GM19035 (cell line): Measurements from ENCODE around the gene TRIM72.
"Not testable (repeated sequence)": the region's sequence is repeated elsewhere in the genome, so short reads cannot be mapped to it uniquely, and the experiment has no call there.

ENCODE experiments used
- ATAC-seq: cut with Tn5 transposase; IDR thresholded peaks from one replicate; pipeline ENCODE4 v1.9.1; 2021; ENCODE audit not compliant: unreplicated experiment

The TRIM72 gene

DNA sequence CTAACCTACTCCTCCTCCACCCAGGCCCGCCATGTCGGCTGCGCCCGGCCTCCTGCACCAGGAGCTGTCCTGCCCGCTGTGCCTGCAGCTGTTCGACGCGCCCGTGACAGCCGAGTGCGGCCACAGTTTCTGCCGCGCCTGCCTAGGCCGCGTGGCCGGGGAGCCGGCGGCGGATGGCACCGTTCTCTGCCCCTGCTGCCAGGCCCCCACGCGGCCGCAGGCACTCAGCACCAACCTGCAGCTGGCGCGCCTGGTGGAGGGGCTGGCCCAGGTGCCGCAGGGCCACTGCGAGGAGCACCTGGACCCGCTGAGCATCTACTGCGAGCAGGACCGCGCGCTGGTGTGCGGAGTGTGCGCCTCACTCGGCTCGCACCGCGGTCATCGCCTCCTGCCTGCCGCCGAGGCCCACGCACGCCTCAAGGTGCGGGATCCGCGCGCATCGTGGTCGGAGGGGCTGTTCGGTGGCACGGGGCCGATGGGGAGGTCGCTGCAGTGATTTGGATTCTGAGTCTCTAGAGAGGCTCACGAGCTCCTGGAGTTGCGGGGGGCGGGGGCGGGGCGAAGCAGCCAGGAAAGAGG, 878 bp downstream of the TRIM72 start:
- no peak for ATAC-seq

DNA sequence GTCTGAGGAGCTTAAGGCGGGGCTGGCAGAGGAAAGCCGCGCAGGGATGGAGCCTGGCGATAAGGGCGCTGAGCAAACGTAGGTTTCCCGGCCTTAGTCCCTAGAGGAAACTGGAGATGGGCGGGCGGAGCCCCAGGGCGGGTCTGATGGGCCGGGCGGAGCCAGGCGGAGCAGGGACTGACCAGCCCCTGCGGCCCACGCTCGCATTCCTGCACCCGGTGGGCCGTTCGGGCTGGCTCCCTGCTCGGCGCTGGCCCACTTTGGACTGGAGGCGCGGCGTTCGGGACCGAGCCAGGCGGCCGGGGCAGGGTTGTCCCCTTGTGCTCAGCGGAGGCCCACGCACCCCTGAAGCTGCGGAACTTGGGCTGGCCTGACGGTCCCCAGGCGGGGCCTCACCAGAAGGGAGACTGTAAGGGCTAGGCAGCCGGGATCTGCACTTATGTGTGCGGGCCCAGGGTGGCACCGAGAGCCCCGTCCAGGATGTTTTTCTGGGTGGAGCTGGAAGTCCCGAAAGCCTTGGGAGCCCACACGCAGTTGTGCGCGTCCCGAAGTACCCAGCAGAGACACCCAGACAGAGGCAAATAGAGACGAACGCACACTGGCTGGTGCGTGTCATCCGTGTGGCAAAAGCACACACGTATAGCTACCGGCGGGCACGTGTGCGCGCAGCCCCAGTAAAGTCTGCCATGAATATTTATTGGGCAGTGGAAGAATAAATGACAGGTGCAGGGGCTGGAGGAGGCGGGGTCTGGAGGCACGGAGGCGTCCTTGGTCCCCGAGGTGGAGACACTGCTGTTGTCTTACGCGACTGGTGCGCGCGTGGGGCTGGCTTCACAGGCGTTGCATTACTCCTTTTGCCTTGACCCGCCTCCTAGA, 1.6 kb downstream of the TRIM72 start:
- no peak for ATAC-seq

DNA sequence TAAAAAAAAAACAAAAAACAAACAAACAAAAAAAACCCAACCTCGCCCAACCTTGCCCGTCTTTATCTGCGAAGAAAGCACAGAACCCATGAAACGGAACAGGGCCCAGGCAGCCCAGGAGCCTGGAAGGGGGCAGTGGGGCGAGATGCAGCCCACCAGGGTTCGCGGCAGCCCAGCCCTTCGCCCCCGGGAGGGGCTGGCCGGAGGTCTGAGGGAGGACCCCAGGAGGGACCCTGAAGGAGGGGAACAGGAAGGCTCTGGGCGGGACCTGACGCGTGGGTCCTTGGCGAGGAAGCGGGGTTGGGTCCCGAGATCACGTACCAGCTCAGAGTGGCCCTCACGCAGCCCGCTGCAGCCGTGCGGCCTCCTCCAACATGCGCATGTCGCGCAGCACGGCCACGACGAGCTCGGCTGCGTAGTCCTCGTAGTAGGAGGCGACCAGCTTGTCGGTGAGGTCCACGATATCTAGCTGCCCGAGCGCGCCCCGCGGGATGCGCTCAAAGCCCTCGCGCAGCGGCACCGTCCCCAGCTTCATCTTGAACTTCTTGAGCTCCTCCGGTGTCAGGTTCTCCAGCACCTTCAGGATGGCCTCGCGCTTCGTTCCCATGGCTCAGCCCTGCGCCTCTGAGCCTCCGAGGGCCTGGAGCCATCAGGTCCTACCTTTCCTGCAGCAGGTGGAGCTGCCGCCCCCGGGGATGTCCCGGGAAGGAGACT, 2.7 kb downstream of the TRIM72 start, which contains the start of gene PYDC1:
Gene PYDC1, minus strand, starts transcription at position 714 of the 714 bp plus-strand sequence. Its CDS starts 107 bp downstream, at position 607.
- ATAC-seq, result no peak

DNA sequence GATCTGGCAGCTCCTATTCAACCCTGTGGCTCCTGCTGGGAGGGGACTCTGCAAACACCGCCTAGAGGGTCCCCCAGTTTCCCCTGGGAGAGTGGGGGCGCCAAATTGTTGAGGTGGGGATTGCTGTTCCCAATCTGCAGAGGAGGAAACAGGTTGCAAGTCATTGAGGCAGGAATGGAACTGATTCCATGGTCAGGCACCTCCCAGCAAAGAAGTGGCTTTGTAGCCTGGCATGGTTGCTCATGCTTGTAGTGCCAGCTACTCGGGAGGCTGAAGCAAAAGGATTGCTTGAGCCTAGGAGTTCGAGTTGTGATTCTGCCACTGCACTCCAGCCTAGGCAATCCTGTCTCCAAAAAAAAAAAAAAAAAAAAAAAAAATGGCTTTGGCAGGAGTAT, 3.2 kb downstream of the TRIM72 start:
- ATAC-seq, result no peak

DNA sequence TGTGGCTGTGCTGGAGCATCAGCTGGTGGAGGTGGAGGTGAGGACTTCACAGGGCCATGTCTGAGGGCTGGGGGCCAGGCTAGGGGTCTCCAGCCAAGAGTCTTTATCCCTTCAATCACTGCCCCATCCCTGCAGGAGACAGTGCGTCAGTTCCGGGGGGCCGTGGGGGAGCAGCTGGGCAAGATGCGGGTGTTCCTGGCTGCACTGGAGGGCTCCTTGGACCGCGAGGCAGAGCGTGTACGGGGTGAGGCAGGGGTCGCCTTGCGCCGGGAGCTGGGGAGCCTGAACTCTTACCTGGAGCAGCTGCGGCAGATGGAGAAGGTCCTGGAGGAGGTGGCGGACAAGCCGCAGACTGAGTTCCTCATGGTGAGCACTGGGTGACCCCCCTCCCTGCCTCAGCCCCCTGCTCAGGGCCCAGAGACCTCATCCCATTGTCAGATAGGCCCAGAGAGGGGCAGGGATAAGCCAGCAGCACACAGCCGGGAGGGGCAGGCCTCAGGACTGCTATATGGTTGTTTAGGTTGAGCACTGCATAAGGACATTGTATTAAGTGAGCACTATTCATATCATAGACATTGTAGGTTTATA, 5.3 kb downstream of the TRIM72 start:
- ATAC-seq, result no peak

DNA sequence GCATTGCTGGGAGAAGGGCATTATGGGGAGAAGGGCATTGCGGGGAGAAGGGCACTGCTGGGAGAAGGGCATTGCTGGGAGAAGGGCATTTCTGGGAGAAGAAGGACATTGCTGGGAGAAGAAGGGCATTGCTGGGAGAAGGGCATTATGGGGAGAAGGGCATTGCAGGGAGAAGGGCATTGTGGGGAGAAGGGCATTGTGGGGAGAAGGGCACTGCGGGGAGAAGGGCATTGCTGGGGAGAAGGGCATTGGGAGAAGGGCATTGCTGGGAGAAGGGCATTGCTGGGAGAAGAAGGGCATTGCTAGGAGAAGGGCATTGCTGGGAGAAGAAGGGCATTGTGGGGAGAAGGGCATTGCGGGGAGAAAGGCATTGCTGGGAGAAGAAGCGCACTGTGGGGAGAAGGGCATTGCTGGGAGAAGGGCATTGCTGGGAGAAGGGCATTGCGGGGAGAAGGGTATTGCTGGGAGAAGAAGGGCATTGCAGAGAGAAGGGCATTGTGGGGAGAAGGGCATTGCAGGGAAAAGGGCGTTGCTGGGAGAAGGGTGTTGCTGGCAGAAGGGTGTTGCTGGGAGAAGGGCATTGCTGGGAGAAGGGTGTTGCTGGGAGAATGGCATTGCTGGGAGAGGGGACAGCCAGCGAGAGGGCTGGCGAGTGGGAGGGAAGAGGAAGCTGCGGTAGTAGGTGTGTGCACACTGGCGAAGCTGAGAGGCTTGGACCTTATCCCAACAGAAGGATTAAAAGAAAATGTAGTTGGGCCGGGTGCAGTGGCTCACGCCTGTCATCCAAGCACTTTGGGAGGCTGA, 7.6 kb downstream of the TRIM72 start:
- no peak for ATAC-seq

DNA sequence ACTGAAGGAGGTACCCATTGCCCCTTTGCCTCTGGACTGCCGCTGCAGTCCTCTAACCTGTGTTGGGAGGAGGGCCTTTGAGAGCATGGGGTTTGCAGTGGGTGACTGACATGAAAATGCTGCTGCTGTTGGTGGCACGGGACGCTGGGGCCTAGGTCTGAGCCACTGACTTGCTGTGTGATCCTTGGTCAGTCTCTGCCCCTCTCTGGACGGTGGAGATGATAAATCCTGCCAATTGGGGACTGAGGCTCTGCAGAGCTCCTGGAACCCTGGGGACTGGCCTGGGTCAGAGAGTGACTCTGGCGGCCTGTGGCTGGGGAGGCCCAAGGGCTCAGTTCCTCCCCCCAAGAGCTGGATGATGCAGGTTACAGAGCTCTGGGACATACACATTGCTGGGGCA, 9.1 kb downstream of the TRIM72 start:
- no peak for ATAC-seq

DNA sequence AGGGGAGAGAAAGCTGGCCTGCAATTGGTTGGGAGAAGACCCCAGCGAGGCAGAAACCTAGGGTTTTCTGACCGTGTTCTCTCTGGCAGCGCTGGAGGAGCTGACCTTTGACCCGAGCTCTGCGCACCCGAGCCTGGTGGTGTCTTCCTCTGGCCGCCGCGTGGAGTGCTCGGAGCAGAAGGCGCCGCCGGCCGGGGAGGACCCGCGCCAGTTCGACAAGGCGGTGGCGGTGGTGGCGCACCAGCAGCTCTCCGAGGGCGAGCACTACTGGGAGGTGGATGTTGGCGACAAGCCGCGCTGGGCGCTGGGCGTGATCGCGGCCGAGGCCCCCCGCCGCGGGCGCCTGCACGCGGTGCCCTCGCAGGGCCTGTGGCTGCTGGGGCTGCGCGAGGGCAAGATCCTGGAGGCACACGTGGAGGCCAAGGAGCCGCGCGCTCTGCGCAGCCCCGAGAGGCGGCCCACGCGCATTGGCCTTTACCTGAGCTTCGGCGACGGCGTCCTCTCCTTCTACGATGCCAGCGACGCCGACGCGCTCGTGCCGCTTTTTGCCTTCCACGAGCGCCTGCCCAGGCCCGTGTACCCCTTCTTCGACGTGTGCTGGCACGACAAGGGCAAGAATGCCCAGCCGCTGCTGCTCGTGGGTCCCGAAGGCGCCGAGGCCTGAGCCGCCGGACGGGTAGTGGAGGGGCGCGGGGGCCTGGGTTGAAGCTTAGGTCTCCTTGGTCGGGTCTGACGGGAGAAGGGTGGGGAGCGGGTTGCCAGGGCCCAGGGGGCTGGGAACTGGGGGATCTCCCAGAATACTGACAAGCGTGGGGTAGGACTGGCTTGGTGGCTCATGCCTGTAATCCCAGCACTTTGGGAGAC, 10.4 kb downstream of the TRIM72 start:
- no peak for ATAC-seq

DNA sequence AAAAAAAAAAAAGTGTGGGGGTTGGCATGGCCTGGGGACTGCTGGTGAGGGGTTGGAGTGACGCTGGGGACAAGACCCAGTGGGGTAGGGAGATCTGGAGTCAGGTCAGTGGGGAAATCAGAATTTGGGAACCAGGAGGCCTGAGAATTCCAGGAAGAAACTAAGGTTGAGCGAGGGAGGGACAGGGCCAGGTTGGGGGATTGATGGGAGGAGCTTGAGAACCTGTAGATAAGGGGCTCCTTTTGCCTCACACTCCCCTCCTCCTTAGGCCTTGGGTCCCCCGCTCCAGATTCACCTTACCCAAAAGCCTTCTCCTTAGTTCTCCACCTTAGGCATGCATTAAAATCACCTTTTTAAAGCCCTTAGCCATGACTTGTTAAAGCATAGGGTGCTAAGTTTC, 11.3 kb downstream of the TRIM72 start:
- ATAC-seq, result no peak

DNA sequence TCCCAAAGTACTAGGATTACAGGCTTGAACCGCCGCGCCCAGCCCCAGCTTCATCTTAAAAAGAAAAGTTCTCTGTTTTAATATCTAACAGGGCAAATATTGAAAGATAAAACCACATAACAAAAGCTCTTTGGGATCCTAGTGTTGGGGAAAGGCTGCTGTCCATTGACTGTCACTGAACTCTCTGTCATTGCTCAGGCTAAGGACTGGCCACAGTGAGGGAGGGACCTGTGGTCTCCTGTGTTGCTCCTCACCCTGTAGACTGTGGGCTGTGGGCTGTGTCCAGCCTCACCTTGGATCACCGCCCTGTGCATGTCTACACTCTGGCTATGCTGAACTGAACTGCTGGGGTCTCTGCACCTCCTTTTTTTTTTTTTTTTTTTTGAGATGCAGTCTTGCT, 14.3 kb downstream of the TRIM72 start:
- no peak for ATAC-seq

DNA sequence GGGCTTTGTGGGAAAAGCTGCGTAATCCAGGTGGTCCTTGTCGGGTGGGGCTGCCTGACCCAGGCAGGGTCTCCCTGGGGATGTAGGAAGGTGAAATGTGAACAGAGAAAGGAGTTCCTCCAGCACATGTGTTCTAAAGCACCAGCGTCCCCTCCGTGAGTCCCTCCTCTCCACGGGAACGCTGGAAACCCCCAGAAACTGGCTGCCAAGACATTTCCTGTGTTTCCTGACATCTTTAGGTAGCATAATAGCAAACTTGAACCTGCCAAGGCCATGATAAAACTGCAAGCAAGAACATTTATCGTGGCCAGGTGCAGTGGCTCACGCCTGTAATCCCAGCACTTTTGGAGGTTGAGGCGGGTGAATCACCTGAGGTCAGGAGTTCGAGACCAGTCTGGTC, 15.6 kb downstream of the TRIM72 start:
- ATAC-seq, result no peak

DNA sequence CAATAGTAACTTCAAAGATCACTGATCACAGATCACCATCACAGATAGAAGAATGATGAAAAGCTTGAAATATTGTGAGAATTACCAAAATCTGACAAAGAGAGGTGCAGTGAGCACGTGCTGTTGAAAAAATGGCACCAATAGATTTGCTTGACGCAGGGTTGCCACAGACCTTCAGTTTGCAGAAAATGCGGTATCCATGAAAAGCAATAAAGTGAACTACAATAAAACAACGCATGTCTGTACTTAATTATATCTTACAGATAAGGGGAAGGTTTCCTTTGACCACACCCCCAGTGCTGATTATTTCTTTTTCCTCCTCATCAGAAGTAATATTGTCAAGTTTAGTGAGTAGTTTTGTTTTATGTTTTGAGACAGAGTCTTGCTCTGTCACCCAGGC, 24.1 kb downstream of the TRIM72 start:
- no peak for ATAC-seq

DNA sequence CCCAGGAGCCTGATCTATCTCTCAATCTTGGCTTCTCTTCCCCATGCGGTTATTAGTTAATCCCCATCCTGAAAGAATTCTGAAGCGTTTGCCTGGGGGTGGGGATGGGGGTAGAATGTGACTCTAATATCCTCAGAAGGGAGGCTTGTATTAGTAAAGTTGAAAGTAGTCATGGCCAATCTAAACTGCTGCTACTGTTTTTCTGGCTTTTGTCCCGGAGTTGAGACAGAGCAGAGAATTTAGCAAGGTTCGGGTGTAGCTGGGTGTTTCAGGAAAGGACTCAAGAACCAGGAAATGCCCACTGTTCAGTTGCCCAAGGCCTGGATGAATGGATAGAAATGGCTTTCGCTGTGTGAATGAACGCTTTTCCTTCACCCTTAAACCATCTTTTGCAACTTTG, 28.3 kb downstream of the TRIM72 start:
- no peak for ATAC-seq

DNA sequence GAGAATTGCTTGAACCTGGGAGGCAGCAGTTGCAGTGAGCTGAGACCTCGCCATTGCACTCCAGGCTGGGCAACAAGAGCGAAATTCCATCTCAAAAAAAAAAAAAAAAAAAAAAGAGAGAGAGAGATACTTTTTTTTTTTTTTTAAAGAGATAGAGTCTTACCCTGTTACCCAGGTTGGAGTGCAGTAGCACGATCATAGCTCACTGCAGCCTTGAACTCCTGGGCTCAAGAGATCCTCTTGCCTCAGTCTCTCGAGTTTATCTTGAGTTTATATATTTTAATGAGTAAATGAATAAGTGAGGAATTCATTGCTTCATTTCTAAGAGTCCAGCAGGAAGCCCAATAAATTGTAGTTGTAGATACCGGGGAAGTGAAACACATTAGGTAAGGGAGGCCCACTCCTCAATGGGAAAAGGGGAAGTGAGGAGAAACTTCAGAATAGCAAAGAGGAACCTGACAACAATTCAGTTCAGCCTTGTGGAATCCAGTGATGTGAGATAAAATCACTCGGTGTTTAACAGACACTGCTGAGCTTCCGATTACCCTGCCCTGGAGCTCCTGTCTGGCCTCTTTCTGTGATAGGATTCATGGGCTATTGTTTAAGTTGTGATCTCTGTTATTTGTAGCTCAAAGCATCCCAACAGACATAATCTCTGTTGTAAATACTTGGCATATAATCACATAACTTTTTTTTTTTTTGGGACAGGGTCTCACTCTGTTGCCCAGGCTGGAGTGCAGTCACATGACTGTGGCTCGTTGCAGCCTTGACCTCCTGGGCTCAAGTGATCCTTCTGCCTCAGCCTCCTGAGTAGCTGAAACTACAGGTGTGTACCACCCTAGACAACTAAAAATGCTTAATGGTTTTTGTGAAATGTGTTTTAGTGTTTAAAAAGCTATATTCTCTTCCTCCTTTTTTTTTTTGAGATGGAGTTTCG, 30.1 kb downstream of the TRIM72 start:
- ATAC-seq, result no peak

DNA sequence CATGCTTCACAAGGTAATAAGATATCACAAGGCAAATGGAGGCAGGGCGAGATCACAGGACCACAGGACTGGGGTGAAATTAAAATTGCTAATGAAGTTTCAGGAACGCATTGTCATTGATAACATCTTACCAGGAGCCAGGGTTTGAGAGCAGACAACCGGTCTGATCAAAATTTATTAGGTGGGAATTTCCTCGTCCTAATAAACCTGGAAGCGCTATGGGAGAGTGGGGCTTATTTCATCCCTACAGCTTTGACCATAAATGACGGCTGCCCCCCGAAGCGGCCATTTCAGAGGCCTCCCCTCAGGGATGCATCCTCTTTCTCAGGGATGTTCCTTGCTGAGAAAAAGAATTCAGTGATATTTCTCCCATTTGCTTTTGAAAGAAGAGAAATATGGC, 31.7 kb downstream of the TRIM72 start:
- ATAC-seq, result not testable (repeated sequence)

DNA sequence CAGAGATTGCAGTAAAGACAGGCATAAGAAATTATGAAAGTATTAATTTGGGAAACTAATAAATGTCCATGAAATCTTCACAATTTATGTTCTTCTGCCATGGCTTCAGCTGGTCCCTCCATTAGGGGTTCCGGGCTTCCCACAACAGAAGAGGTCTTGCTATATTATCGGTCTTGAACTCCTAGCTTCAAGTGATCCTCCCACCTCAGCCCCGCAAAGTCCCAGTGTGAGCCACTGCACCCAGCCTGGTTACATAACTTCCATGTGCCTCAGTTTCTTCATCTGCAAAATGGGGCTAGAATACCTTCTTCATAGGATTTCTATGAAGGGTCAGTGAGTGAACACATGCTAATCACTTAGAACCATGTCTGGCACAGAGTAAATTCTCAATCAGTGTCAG, 32.4 kb downstream of the TRIM72 start:
- no peak for ATAC-seq

DNA sequence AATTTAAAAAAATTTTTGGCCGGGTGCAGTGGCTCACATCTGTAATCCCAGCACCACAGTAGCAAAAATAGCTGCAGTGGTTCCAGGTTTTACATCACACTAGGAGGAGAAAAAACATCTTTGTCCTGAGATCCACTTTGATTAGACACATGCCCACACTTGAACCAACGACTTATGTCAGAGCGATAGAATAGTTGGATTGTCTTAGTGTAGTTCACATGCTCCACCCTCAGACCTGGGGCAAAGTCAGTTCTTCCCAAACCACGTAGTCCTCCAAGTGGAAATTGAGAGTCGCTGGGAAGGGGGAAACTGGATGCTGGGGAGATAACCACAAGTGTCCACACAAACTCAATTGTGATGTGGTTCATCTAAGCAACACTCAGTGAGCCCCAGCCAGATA, 34.4 kb downstream of the TRIM72 start:
- ATAC-seq, result no peak

DNA sequence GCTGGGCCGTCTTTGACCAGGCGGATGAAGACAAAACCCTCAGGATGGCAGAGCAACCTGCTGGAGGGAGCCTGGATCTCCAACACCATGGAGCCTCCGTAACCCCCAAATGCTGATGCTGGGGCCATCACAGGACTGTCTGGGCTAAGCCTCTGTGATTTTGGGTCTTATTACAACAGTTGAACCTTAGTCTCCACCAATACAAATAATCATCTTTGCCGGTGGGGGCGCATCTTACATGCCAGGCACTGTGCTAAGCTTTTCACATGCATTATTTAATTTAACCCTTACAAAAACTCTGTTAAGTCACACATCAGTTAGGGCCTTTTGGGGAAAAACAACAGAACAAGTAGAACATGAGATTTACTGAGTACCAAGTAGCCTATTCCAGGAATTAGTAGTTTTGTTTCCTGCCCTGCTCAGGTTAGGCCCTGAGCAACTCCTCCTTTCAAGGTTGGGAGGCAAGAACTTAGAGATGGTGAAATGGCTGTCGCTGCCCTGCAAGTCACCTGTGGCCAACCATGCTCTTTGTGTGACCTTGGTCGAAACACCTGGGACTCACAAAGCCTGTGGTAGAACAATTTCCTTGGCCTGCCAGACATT, 37.0 kb downstream of the TRIM72 start:
- ATAC-seq, result no peak
